Natural killer cell (primary cell): ENCODE results near the gene PECR. TPM values are rescaled to one million over a fixed set of nuclear protein-coding genes. Genes with fewer than 3 reads are reported as not detected.

Source experiments
- ATAC-seq, 3 donors: fragments of 150-1000 bp in 2 of 3; fragments of 200-7000 bp in 1 of 3; cut with Tn5 transposase; 1 replicate in 1 of 3; 2 replicates in 2 of 3; pipeline ENCODE4 v1.10.0; 2021; ENCODE audit warnings: mild to moderate bottlenecking in 2 of 3, moderate library complexity in 2 of 3
- DNase-seq, 2 donors: peaks; one replicate each; pipeline versions ENCODE4 v3.0.0 to v3.0.0-alpha.2; 2013 to 2021; ENCODE audit warnings: mixed read lengths in 1 of 2
- H3K27ac ChIP-seq: one replicate; pipeline ENCODE4 v1.5.1; 2013; ENCODE audit warnings: mild to moderate bottlenecking, low read length
- H3K27me3 ChIP-seq: one replicate; pipeline ENCODE4 v1.6.1; 2013; ENCODE audit warnings: low read length; ENCODE audit not compliant: control insufficient read depth, insufficient read depth
- H3K36me3 ChIP-seq: one replicate; pipeline ENCODE4 v1.6.1; 2013; ENCODE audit warnings: low read length; ENCODE audit not compliant: control insufficient read depth, insufficient read depth
- H3K4me1 ChIP-seq: one replicate; pipeline ENCODE4 v1.6.1; 2013; ENCODE audit warnings: low read length; ENCODE audit not compliant: control insufficient read depth, insufficient read depth
- H3K4me3 ChIP-seq: one replicate; pipeline ENCODE4 v1.5.1; 2013; ENCODE audit warnings: low read length
- H3K9me3 ChIP-seq: one replicate; pipeline ENCODE4 v1.6.1; 2013; ENCODE audit warnings: low read length; ENCODE audit not compliant: control insufficient read depth, insufficient read depth
- H3K27ac Mint-ChIP-seq, 2 donors: one replicate each; pipeline ENCODE4 v1.8.0; 2022; ENCODE audit warnings: mild to moderate bottlenecking in 2 of 2, mixed read lengths in 2 of 2, moderate library complexity in 1 of 2
- H3K27me3 Mint-ChIP-seq, 2 donors: one replicate each; pipeline ENCODE4 v1.8.0; 2022; ENCODE audit warnings: low read depth in 2 of 2, mixed read lengths in 2 of 2
- H3K36me3 Mint-ChIP-seq: one replicate; pipeline ENCODE4 v1.8.0; 2022; ENCODE audit warnings: mixed read lengths
- H3K4me1 Mint-ChIP-seq, 2 donors: one replicate each; pipeline ENCODE4 v1.8.0; 2022; ENCODE audit warnings: mixed read lengths in 2 of 2
- H3K4me3 Mint-ChIP-seq: one replicate; pipeline ENCODE4 v1.8.0; 2022; ENCODE audit warnings: mild to moderate bottlenecking, moderate library complexity, mixed read lengths
- H3K9me3 Mint-ChIP-seq, 2 donors: one replicate each; pipeline ENCODE4 v1.8.0; 2022; ENCODE audit warnings: mixed read lengths in 2 of 2
- CTCF ChIP-seq: fragments of 200-600 bp; IDR thresholded peaks from one replicate; pipeline ENCODE4 v1.8.0; 2022; ENCODE audit warnings: antibody characterized with exemption
- WGBS: methylation state at CpG from one replicate; pipeline ENCODE4 v1.1.7; 2013; ENCODE audit warnings: missing lambda C conversion rate; ENCODE audit not compliant: insufficient coverage; 5-methylcytosine and 5-hydroxymethylcytosine counted together
- intact Hi-C: fragments of 100-400 bp; cut with micrococcal nuclease; formaldehyde crosslinking; loops from one replicate; pipeline ENCODE4 v1.14.2; 2022
- total RNA-seq, 4 donors: library from RNA; stranded (reverse); fragments of 120-200 nt in 1 of 4; gene quantifications; one replicate each; pipeline versions ENCODE4 v1.2.3 to v1.2.4, GENCODE V29; 2013 to 2022

The PECR gene
- total RNA-seq, 3 donors from 2014 or later (not counting 1 experiment from before 2014, with no cell fraction given), result 15.4 to 25.7 (median 17.5) TPM

- Mint-ChIP-seq H3K36me3 (no peaks in the 10 kb centered on the region), H3K27me3 (no peaks in the 10 kb centered on the region), H3K4me3 (no peak overlapping the region), H3K4me1 (peaks cover 0 to 7% of the 10 kb centered on the region in 2 donors), H3K9me3 (no peaks in the 10 kb centered on the region), H3K27ac (no peak overlapping the region)
- H3K27me3 ChIP-seq, result no peaks in the 10 kb centered on the region
- no peaks in the 10 kb centered on the region for H3K9me3 ChIP-seq
- H3K36me3 ChIP-seq, result peaks cover 7% of the 10 kb centered on the region
- intact Hi-C loops, result no loop called here
- H3K4me3 ChIP-seq, result no peak overlapping the region
- no peaks in the 10 kb centered on the region for H3K4me1 ChIP-seq
- H3K27ac ChIP-seq, result no peak overlapping the region
- no peak for DNase-seq
- TF ChIP-seq CTCF, result no peak
- no peak for ATAC-seq
- WGBS, result 94% methylated on average over 7 of the region's 7 CpGs
Observed at GRCh38 chr2:216029416-216030129, 52.0 kb downstream of the PECR start.

- Mint-ChIP-seq H3K4me1 (no peaks in the 10 kb centered on the region), H3K9me3 (no peaks in the 10 kb centered on the region), H3K27me3 (no peaks in the 10 kb centered on the region), H3K36me3 (no peaks in the 10 kb centered on the region), H3K27ac (no peak overlapping the region), H3K4me3 (no peak overlapping the region)
- Histone ChIP-seq H3K4me3 (no peak overlapping the region), H3K4me1 (no peaks in the 10 kb centered on the region), H3K27ac (no peak overlapping the region), H3K36me3 (peaks cover 6% of the 10 kb centered on the region), H3K27me3 (no peaks in the 10 kb centered on the region), H3K9me3 (no peaks in the 10 kb centered on the region)
- TF ChIP-seq CTCF, result no peak
- DNase-seq (no peak), ATAC-seq (no peak)
- intact Hi-C loops, result no loop called here
- WGBS, result 99% methylated on average over 7 of the region's 7 CpGs
Observed at GRCh38 chr2:216024779-216025336, 56.8 kb downstream of the PECR start.

GRCh38 chr2:216023055-216023648, 58.5 kb downstream of the PECR start:
- Mint-ChIP-seq H3K27ac (no peak overlapping the region), H3K9me3 (no peaks in the 10 kb centered on the region), H3K27me3 (no peaks in the 10 kb centered on the region), H3K4me3 (no peak overlapping the region), H3K36me3 (no peaks in the 10 kb centered on the region), H3K4me1 (no peaks in the 10 kb centered on the region)
- peak; percentile 57 for TF ChIP-seq CTCF
- H3K27me3 ChIP-seq, result no peaks in the 10 kb centered on the region
- ATAC-seq (peak in 2 of 3 donors; percentile 64), DNase-seq (peak in 1 of 2 donors; percentile 73)
- intact Hi-C loops, result no loop called here
- no peaks in the 10 kb centered on the region for H3K9me3 ChIP-seq
- no peak overlapping the region for H3K4me3 ChIP-seq
- H3K36me3 ChIP-seq, result no peaks in the 10 kb centered on the region
- 12% methylated on average over 3 of the region's 3 CpGs for WGBS
- H3K27ac ChIP-seq, result no peak overlapping the region
- H3K4me1 ChIP-seq, result no peaks in the 10 kb centered on the region
